ENCODE results near the gene HNRNPA1L2.

- TF ChIP-seq RAD21 (conservative IDR thresholded peaks at IDR 0.05 in 1 of 2, IDR thresholded peaks at IDR 0.05 in 1 of 2) = no peak
- no peak for TF ChIP-seq CBX8 (IDR thresholded peaks at IDR 0.05)
Measured at GRCh38 chr13:52652196-52652979, 10.2 kb downstream of the HNRNPA1L2 start, which contains the start of gene SUGT1.

All from A549 (cell line).